ENCODE results near the gene AKT1. TPM values are rescaled to one million over a fixed set of nuclear protein-coding genes. Genes with fewer than 3 reads are reported as not detected.

The AKT1 gene
- polyA plus RNA-seq, 2 of the 4 experiments (the other 2 are of a cell fraction) = 70.2 to 93.8 TPM

GRCh38 chr14:104819361-104819781 lies 23.8 kb upstream of the AKT1 start:
- H3K4me2 ChIP-seq = no peak overlapping the region
- H3K4me3 ChIP-seq = no peak overlapping the region
- CTCF ChIA-PET = interaction anchor here (1.1 to 1.3 kb wide), 3 partner anchors 9 to 30 kb away, joined by 3 to 4 read pairs (median 3); partner anchors contain the start of gene ZBTB42
- WGBS (ENCODE audit: missing lambda C conversion rate) = 86% methylated on average over 12 of the region's 12 CpGs
- TF ChIP-seq KDM5A (IDR thresholded peaks at IDR 0.05) (no peak), ATOH8 (CRISPR knock-in tag; IDR thresholded peaks at IDR 0.05; ENCODE audit: low read depth) (no peak), TFCP2L1 (CRISPR knock-in tag; IDR thresholded peaks at IDR 0.05) (no peak), TP53 (CRISPR knock-in tag; IDR thresholded peaks at IDR 0.05) (no peak)
- no peak for DNase-seq (ENCODE audit: low read depth in 1 of 2, low spot score in 1 of 2)
- no peak for ATAC-seq
- POLR2A ChIA-PET = no interaction called here
- H3K4me1 ChIP-seq = peaks cover 14% of the 10 kb centered on the region
- H3K27ac ChIP-seq = no peak overlapping the region
- FAIRE-seq = no peak
- H3K9me3 ChIP-seq = no peaks in the 10 kb centered on the region

DNA sequence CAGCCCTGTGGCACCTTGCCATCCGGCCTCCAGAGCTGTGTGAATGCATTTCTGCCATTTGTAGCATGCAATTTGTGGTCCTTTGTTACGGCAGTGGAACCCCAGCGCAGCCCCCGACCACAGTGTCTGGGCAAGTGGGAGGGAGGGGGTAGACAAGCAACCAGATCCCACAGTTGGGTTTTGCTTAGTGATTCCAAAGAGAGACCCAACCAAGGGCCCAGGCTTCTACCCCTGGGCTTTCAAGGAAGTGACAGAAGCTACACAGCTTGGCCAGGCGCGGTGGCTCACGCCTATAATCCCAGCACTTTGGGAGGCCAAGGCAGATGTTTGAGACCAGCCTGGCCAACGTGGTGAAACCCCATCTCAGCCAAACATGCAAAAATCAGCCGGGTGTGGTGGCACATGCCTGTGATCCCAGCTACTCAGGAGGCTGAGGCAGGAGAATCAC lies 23.2 kb upstream of the AKT1 start:
- no peak for DNase-seq (ENCODE audit: low read depth in 1 of 2, low spot score in 1 of 2)
- H3K4me2 ChIP-seq = no peak overlapping the region
- no peak for FAIRE-seq

DNA sequence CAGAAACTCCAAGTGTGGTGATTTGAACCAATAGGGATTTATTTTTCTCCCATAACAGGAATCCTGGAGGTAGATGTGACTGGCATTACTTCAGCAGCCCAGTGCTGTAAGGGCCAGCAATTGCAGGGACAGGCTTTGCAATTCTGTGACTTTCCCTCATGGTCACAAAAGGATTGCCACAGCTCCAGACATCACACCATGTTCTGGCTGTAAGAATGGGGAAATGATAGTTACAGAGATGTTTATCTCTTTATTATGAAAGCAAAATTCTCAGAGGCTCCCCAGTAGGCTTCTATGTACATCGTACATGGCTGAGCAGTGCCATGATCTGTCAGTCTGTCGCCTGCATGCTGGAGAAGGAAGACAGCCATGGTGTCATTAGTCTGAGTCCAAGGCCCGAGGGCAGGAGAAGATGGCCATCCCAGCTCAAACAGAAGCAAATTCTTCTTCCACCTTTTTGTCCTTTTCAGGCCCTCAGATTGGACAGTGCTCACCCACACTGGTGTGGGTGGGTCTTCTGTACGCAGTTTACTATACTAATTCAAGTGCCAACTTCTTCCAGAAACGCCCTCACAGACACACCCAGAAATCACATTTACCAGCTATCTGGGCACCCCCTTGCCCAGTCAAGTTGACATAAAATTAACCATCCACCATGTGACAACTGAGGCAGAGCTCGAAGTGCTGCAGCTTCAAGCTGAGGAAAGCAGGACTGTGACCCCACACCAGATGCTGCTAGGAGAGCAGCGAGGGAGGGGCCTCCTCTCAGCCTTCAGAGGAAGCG lies 22.6 kb upstream of the AKT1 start:
- no peak for FAIRE-seq
- DNase-seq (ENCODE audit: low read depth in 1 of 2, low spot score in 1 of 2) = no peak
- H3K9me3 ChIP-seq = no peaks in the 10 kb centered on the region
- POLR2A ChIA-PET = no interaction called here
- peaks cover 16% of the 10 kb centered on the region for H3K4me1 ChIP-seq
- H3K27ac ChIP-seq = no peak overlapping the region
- H3K4me3 ChIP-seq = no peak overlapping the region
- CTCF ChIA-PET = interaction anchor here (1.1 to 1.5 kb wide), 4 partner anchors 12 to 65 kb away, joined by 3 to 4 read pairs (median 4); partner anchors contain the start of genes SIVA1 and ZBTB42
- no peak for ATAC-seq
- 90% methylated on average over 8 of the region's 8 CpGs for WGBS (ENCODE audit: missing lambda C conversion rate)
- TF ChIP-seq MAFK (IDR thresholded peaks at IDR 0.05; ENCODE audit: partially characterized antibody) = no peak
- TF ChIP-seq HMGXB4 (CRISPR knock-in tag; IDR thresholded peaks at IDR 0.05; ENCODE audit: borderline replicate concordance) = no peak
- no peak overlapping the region for H3K4me2 ChIP-seq

More for the DNA sequence above, 23.2 kb upstream of the AKT1 start:
- ChIA-PET POLR2A (no interaction called here), CTCF (interaction anchor here (1.1 to 1.5 kb wide), 5 partner anchors 8 to 65 kb away, joined by 3 to 4 read pairs (median 3); partner anchors contain the start of genes SIVA1 and ZBTB42)
- no peak overlapping the region for H3K27ac ChIP-seq
- H3K4me1 ChIP-seq = peaks cover 16% of the 10 kb centered on the region
- 90% methylated on average over 9 of the region's 9 CpGs for WGBS (ENCODE audit: missing lambda C conversion rate)
- H3K4me3 ChIP-seq = no peak overlapping the region
- TF ChIP-seq EP300 (IDR thresholded peaks at IDR 0.05) (no peak), CTCF (IDR thresholded peaks at IDR 0.05) (no peak), CBX2 (IDR thresholded peaks at IDR 0.05; ENCODE audit: borderline replicate concordance, low read depth) (no peak), HOXB5 (CRISPR knock-in tag; IDR thresholded peaks at IDR 0.05) (no peak), PHF8 (IDR thresholded peaks at IDR 0.05; ENCODE audit: borderline replicate concordance, low read depth) (no peak), JUNB (IDR thresholded peaks at IDR 0.05) (no peak), NFE2L2 (conservative IDR thresholded peaks at IDR 0.05; ENCODE audit: low read length) (no peak), CEBPB (IDR thresholded peaks at IDR 0.05) (no peak), ZFP36 (IDR thresholded peaks at IDR 0.05; ENCODE audit: borderline replicate concordance, partially characterized antibody) (no peak)
- H3K9me3 ChIP-seq = no peaks in the 10 kb centered on the region
- ATAC-seq = no peak
